Peyer's patch (tissue), 4 donors: Measurements from ENCODE around the gene ZBTB7C.

Source experiments
- CTCF ChIP-seq, 6 experiments: fragments of 450-650 bp in 4 of 6; fragments of 200-600 bp in 2 of 6; sonication (generic) in 1 of 6; IDR thresholded peaks; one replicate each; pipeline ENCODE4 v1.5.1; 2017 to 2019; ENCODE audit warnings: antibody characterized with exemption in 6 of 6, mild to moderate bottlenecking in 3 of 6, moderate library complexity in 1 of 6
- POLR2A ChIP-seq, 2 donors: fragments of 450-650 bp; IDR thresholded peaks; one replicate each; pipeline ENCODE4 v1.5.1; 2017; ENCODE audit warnings: antibody characterized with exemption in 2 of 2, mild to moderate bottlenecking in 2 of 2, moderate library complexity in 2 of 2

DNA sequence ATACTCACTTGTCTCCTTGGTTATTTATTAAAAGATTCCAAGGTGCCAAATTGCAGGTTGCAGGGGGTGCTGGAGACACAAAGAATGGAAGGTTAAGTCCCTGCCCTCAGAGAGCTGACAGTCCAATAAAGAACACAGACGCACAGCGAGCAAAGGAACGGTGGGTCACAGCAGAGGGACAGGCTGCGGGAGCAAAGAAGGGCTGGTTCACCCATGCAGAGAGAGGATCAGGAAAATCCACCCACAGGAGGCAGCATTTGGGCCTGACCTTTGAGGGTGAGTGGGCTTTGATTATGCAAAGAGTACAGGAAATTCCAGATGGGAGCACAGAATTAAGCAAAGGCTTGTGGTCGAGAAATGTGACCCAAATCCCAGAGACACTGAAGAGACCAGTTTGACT is 45.0 kb downstream of the ZBTB7C start:
- TF ChIP-seq CTCF (IDR thresholded peaks at IDR 0.05) (no peak), POLR2A (IDR thresholded peaks at IDR 0.05) (no peak)
